Activated CD4-positive, alpha-beta T cell treated with anti-CD3 and anti-CD28 coated beads for 24 hours (primary cell): ENCODE results near the gene SUPT6H.

ENCODE experiments used
- DNase-seq, 2 donors: peaks; one replicate each; pipeline ENCODE4 v3.0.0-alpha.2; 2020; ENCODE audit warnings: low read depth in 2 of 2

SUPT6H gene

GRCh38 chr17:28750178-28751047, 88.4 kb downstream of the SUPT6H start:
- peak; percentile 80 to 92 for DNase-seq

GRCh38 chr17:28751600-28752366, 89.8 kb downstream of the SUPT6H start:
- DNase-seq = no peak
